Activated T-helper 17 cell treated with anti-CD3 and anti-CD28 coated beads, Interleukin-2, amount 50 U/mL, for 72 hours (primary cell): ENCODE measurements around the gene RPL37. TPM values are rescaled to one million over a fixed set of nuclear protein-coding genes. Genes with fewer than 3 reads are reported as not detected.
"Not testable (repeated sequence)": the region's sequence is repeated elsewhere in the genome, so short reads cannot be mapped to it uniquely, and the experiment has no call there.

ENCODE experiments used
- ATAC-seq: fragments of 150-1000 bp; cut with Tn5 transposase; replicated peaks from 2 replicates; pipeline ENCODE4 v1.10.0; 2021; ENCODE audit warnings: mild to moderate bottlenecking, moderate library complexity
- H3K27ac Mint-ChIP-seq: one replicate; pipeline ENCODE4 v1.8.0; 2022; ENCODE audit warnings: mixed read lengths
- H3K27me3 Mint-ChIP-seq: one replicate; pipeline ENCODE4 v1.8.0; 2022; ENCODE audit warnings: mixed read lengths
- H3K36me3 Mint-ChIP-seq: one replicate; pipeline ENCODE4 v1.8.0; 2022; ENCODE audit warnings: low read depth, mild to moderate bottlenecking, mixed read lengths
- H3K4me1 Mint-ChIP-seq: one replicate; pipeline ENCODE4 v1.8.0; 2022; ENCODE audit warnings: mixed read lengths
- H3K4me3 Mint-ChIP-seq: one replicate; pipeline ENCODE4 v1.8.0; 2022; ENCODE audit warnings: mild to moderate bottlenecking, mixed read lengths
- H3K9me3 Mint-ChIP-seq: one replicate; pipeline ENCODE4 v1.8.0; 2022; ENCODE audit warnings: mixed read lengths
- total RNA-seq, 2 donors: library from RNA; stranded (reverse); gene quantifications; one replicate each; pipeline ENCODE4 v1.2.3, GENCODE V29; 2022

RPL37 gene
- total RNA-seq, 2 donors from 2014 or later = 1,599 to 2,067 TPM

- not testable (repeated sequence) for H3K9me3 Mint-ChIP-seq, H3K27ac Mint-ChIP-seq, H3K27me3 Mint-ChIP-seq, ATAC-seq
- Mint-ChIP-seq H3K4me1 (peaks cover 34% of the 10 kb centered on the region), H3K36me3 (peaks cover 49% of the 10 kb centered on the region), H3K4me3 (peak overlapping the region; percentile 25)
These were observed 40.1 kb downstream of the RPL37 start for GRCh38 chr5:40794877-40795276.

GRCh38 chr5:40794340-40794739 is 40.7 kb downstream of the RPL37 start:
- not testable (repeated sequence) for H3K9me3 Mint-ChIP-seq, H3K27ac Mint-ChIP-seq, H3K27me3 Mint-ChIP-seq, ATAC-seq
- Mint-ChIP-seq H3K4me3 (peak overlapping the region; percentile 25), H3K4me1 (peaks cover 37% of the 10 kb centered on the region), H3K36me3 (peaks cover 52% of the 10 kb centered on the region)

- H3K27me3 Mint-ChIP-seq, H3K27ac Mint-ChIP-seq, H3K9me3 Mint-ChIP-seq, H3K4me3 Mint-ChIP-seq, ATAC-seq: not testable (repeated sequence)
- peaks cover 62% of the 10 kb centered on the region for H3K36me3 Mint-ChIP-seq
- peaks cover 34% of the 10 kb centered on the region for H3K4me1 Mint-ChIP-seq
These were observed 42.3 kb downstream of the RPL37 start for GRCh38 chr5:40792691-40793090.

GRCh38 chr5:40791715-40792139 is 43.3 kb downstream of the RPL37 start:
- H3K4me1 Mint-ChIP-seq = peaks cover 34% of the 10 kb centered on the region
- no peak overlapping the region for H3K27ac Mint-ChIP-seq
- H3K36me3 Mint-ChIP-seq = peaks cover 57% of the 10 kb centered on the region
- no peaks in the 10 kb centered on the region for H3K27me3 Mint-ChIP-seq
- peak overlapping the region; percentile 42 for H3K4me3 Mint-ChIP-seq
- ATAC-seq = no peak
- no peaks in the 10 kb centered on the region for H3K9me3 Mint-ChIP-seq

GRCh38 chr5:40790947-40791593 is 44.0 kb downstream of the RPL37 start:
- peaks cover 55% of the 10 kb centered on the region for H3K36me3 Mint-ChIP-seq
- no peak for ATAC-seq
- no peaks in the 10 kb centered on the region for H3K9me3 Mint-ChIP-seq
- no peaks in the 10 kb centered on the region for H3K27me3 Mint-ChIP-seq
- H3K27ac Mint-ChIP-seq = peak overlapping the region; percentile 4
- peaks cover 34% of the 10 kb centered on the region for H3K4me1 Mint-ChIP-seq
- peak overlapping the region; percentile 42 for H3K4me3 Mint-ChIP-seq

- Mint-ChIP-seq H3K27ac (peak overlapping the region; percentile 70), H3K36me3 (peaks cover 44% of the 10 kb centered on the region), H3K4me1 (peaks cover 32% of the 10 kb centered on the region)
- not testable (repeated sequence) for H3K4me3 Mint-ChIP-seq, ATAC-seq, H3K9me3 Mint-ChIP-seq, H3K27me3 Mint-ChIP-seq
These were observed 46.1 kb downstream of the RPL37 start for GRCh38 chr5:40788941-40789340.

- peaks cover 34% of the 10 kb centered on the region for H3K36me3 Mint-ChIP-seq
- no peaks in the 10 kb centered on the region for H3K9me3 Mint-ChIP-seq
- no peaks in the 10 kb centered on the region for H3K27me3 Mint-ChIP-seq
- no peak for ATAC-seq
- peaks cover 28% of the 10 kb centered on the region for H3K4me1 Mint-ChIP-seq
- H3K4me3 Mint-ChIP-seq = no peak overlapping the region
- no peak overlapping the region for H3K27ac Mint-ChIP-seq
These were observed 47.0 kb downstream of the RPL37 start for GRCh38 chr5:40787986-40788385.

GRCh38 chr5:40786664-40787063 is 48.4 kb downstream of the RPL37 start:
- H3K4me1 Mint-ChIP-seq = peaks cover 37% of the 10 kb centered on the region
- not testable (repeated sequence) for ATAC-seq, H3K9me3 Mint-ChIP-seq, H3K4me3 Mint-ChIP-seq, H3K27me3 Mint-ChIP-seq
- peak overlapping the region; percentile 32 for H3K27ac Mint-ChIP-seq
- peaks cover 39% of the 10 kb centered on the region for H3K36me3 Mint-ChIP-seq

GRCh38 chr5:40784916-40785315 is 50.1 kb downstream of the RPL37 start:
- Mint-ChIP-seq H3K36me3 (peaks cover 39% of the 10 kb centered on the region), H3K4me3 (no peak overlapping the region), H3K4me1 (peaks cover 32% of the 10 kb centered on the region), H3K27me3 (no peaks in the 10 kb centered on the region), H3K9me3 (no peaks in the 10 kb centered on the region), H3K27ac (no peak overlapping the region)
- no peak for ATAC-seq

- H3K27ac Mint-ChIP-seq = peak overlapping the region; percentile 18
- no peak overlapping the region for H3K4me3 Mint-ChIP-seq
- no peaks in the 10 kb centered on the region for H3K9me3 Mint-ChIP-seq
- H3K4me1 Mint-ChIP-seq = peaks cover 27% of the 10 kb centered on the region
- no peaks in the 10 kb centered on the region for H3K27me3 Mint-ChIP-seq
- H3K36me3 Mint-ChIP-seq = peaks cover 34% of the 10 kb centered on the region
- peak; percentile 28 for ATAC-seq
These were observed 50.9 kb downstream of the RPL37 start for GRCh38 chr5:40784027-40784653.

- Mint-ChIP-seq H3K4me3 (no peak overlapping the region), H3K36me3 (peaks cover 26% of the 10 kb centered on the region), H3K9me3 (no peaks in the 10 kb centered on the region), H3K4me1 (peaks cover 24% of the 10 kb centered on the region), H3K27ac (peak overlapping the region; percentile 61), H3K27me3 (no peaks in the 10 kb centered on the region)
- no peak for ATAC-seq
These were observed 53.1 kb downstream of the RPL37 start for GRCh38 chr5:40781843-40782409.

- no peak overlapping the region for H3K4me3 Mint-ChIP-seq
- peaks cover 29% of the 10 kb centered on the region for H3K36me3 Mint-ChIP-seq
- H3K4me1 Mint-ChIP-seq = peaks cover 34% of the 10 kb centered on the region
- H3K27me3 Mint-ChIP-seq = no peaks in the 10 kb centered on the region
- H3K27ac Mint-ChIP-seq = peak overlapping the region; percentile 61
- no peak for ATAC-seq
- H3K9me3 Mint-ChIP-seq = no peaks in the 10 kb centered on the region
These were observed 54.2 kb downstream of the RPL37 start for GRCh38 chr5:40780858-40781257.

- H3K27ac Mint-ChIP-seq = no peak overlapping the region
These were observed 54.8 kb downstream of the RPL37 start for GRCh38 chr5:40780199-40780598.

GRCh38 chr5:40779561-40779960 is 55.5 kb downstream of the RPL37 start:
- Mint-ChIP-seq H3K4me3 (no peak overlapping the region), H3K4me1 (peaks cover 32% of the 10 kb centered on the region), H3K27ac (no peak overlapping the region), H3K27me3 (no peaks in the 10 kb centered on the region), H3K36me3 (peaks cover 37% of the 10 kb centered on the region), H3K9me3 (no peaks in the 10 kb centered on the region)
- ATAC-seq = no peak

More at GRCh38 chr5:40780199-40780598, 54.8 kb downstream of the RPL37 start:
- H3K4me3 Mint-ChIP-seq = no peak overlapping the region
- peaks cover 30% of the 10 kb centered on the region for H3K36me3 Mint-ChIP-seq
- H3K4me1 Mint-ChIP-seq = peaks cover 34% of the 10 kb centered on the region
- H3K27me3 Mint-ChIP-seq = no peaks in the 10 kb centered on the region
- no peaks in the 10 kb centered on the region for H3K9me3 Mint-ChIP-seq
- ATAC-seq = no peak

GRCh38 chr5:40778133-40778532 is 56.9 kb downstream of the RPL37 start:
- H3K36me3 Mint-ChIP-seq = peaks cover 51% of the 10 kb centered on the region
- no peak for ATAC-seq
- no peak overlapping the region for H3K4me3 Mint-ChIP-seq
- H3K4me1 Mint-ChIP-seq = peaks cover 25% of the 10 kb centered on the region
- H3K27me3 Mint-ChIP-seq = no peaks in the 10 kb centered on the region
- no peak overlapping the region for H3K27ac Mint-ChIP-seq
- no peaks in the 10 kb centered on the region for H3K9me3 Mint-ChIP-seq
